ENCODE results near the gene PTPN21. TPM values are rescaled to one million over a fixed set of nuclear protein-coding genes. Genes with fewer than 3 reads are reported as not detected.
A peak's percentile ranks its signal among the peaks of the same experiment; 100 is the strongest.

The PTPN21 gene
- total RNA-seq, 2 donors from 2014 or later: 22.2 to 23.6 TPM

DNA sequence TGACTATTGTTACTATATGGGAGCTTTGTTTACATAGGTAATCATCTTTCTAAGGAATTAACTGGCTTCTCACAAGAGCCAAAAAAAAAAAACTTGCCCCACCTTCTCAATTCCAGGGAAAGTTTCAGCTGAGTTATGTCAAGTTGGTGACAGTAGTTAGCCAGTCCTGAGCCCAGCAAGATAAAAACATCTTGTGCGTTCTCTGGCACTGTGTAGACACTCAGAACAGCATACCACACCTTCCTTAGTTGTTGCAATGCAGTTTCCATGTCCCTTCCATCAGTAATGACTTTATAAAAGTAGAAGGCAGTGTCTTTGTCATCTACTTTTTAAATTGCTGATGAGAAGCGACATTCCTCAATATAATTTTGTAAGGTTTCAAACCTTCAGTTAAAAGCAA, 50.2 kb downstream of the PTPN21 start:
- DNase-seq: no peak
- TF ChIP-seq CTCF (IDR thresholded peaks at IDR 0.05): no peak
- Histone ChIP-seq H3K36me3 (peaks cover 3% of the 10 kb centered on the region), H3K27ac (peak overlapping the region; percentile 26), H3K9ac (ENCODE audit: low read depth in 2 of 2, low read length in 2 of 2) (no peak overlapping the region), H3K4me3 (no peak overlapping the region), H3K9me3 (no peaks in the 10 kb centered on the region), H3K4me1 (no peaks in the 10 kb centered on the region), H3K27me3 (no peaks in the 10 kb centered on the region)
- intact Hi-C loops (cut with DNase I): no loop called here

DNA sequence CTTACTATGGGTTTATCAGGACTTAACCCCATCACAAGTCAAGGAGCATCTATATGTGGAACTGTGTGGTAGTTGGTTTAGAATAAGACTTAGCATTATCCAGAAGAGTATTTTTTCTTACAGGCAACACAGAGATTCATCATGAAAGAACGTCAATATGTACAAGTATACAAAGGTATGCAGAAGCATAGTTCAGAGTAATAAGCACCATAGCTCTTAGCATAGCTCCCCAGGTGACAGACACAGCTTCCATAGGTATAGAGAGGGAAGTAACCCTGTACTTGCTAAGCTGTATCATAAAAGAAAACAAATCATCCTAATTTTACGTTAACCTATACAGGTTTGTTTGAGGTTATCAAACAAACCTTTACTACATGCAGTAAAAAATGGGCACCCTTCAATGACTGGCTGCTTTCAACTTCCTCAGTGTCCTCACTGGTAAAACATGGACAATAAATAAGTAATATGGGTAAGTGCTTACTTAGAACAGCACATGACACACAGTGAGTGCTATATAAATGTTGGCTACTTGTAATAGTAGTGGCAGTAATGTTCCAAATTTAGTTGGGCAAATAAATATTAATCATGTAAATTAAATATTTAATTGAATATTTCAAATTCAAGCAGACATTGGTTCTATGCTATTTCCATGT, 50.9 kb downstream of the PTPN21 start:
- DNase-seq: no peak
- H3K36me3 ChIP-seq: peaks cover 3% of the 10 kb centered on the region
- peak overlapping the region; percentile 26 for H3K27ac ChIP-seq
- no peaks in the 10 kb centered on the region for H3K4me1 ChIP-seq
- H3K9me3 ChIP-seq: no peaks in the 10 kb centered on the region
- no peak for TF ChIP-seq CTCF (IDR thresholded peaks at IDR 0.05)
- H3K4me3 ChIP-seq: no peak overlapping the region
- H3K27me3 ChIP-seq: no peaks in the 10 kb centered on the region
- intact Hi-C loops (cut with DNase I): no loop called here
- no peak overlapping the region for H3K9ac ChIP-seq (ENCODE audit: low read depth in 2 of 2, low read length in 2 of 2)

GRCh38 chr14:88502740-88503139, 52.1 kb downstream of the PTPN21 start:
- Histone ChIP-seq H3K9me3 (no peaks in the 10 kb centered on the region), H3K36me3 (peaks cover 3% of the 10 kb centered on the region), H3K4me1 (no peaks in the 10 kb centered on the region), H3K27me3 (no peaks in the 10 kb centered on the region), H3K4me3 (no peak overlapping the region), H3K9ac (ENCODE audit: low read depth in 2 of 2, low read length in 2 of 2) (no peak overlapping the region), H3K27ac (no peak overlapping the region)
- TF ChIP-seq CTCF (IDR thresholded peaks at IDR 0.05): no peak
- intact Hi-C loops (cut with DNase I): no loop called here
- DNase-seq: no peak

DNA sequence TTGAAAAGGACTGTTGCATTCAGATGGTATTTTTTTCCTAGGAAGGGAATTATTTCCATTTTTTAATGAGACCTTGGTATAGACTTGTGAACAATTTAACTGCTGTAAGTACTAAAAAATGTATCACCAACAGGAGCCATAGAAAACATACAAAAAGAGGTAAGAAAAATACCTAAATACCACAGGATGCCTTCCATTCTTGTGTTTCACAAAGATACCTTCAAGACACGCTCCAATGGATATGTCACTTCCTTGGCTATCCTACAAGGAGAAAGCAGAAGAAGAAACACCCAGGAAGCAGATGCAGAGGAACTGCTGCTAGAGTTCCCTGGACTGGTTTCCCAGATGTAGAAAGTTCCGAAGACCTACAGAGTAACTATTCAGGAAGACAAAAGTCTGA, 54.2 kb downstream of the PTPN21 start:
- Histone ChIP-seq H3K9ac (ENCODE audit: low read depth in 2 of 2, low read length in 2 of 2) (no peak overlapping the region), H3K27ac (no peak overlapping the region), H3K27me3 (no peaks in the 10 kb centered on the region), H3K4me1 (no peaks in the 10 kb centered on the region), H3K9me3 (no peaks in the 10 kb centered on the region), H3K36me3 (peaks cover 3% of the 10 kb centered on the region), H3K4me3 (no peak overlapping the region)
- no peak for DNase-seq
- intact Hi-C loops (cut with DNase I): no loop called here
- no peak for TF ChIP-seq CTCF (IDR thresholded peaks at IDR 0.05)

DNA sequence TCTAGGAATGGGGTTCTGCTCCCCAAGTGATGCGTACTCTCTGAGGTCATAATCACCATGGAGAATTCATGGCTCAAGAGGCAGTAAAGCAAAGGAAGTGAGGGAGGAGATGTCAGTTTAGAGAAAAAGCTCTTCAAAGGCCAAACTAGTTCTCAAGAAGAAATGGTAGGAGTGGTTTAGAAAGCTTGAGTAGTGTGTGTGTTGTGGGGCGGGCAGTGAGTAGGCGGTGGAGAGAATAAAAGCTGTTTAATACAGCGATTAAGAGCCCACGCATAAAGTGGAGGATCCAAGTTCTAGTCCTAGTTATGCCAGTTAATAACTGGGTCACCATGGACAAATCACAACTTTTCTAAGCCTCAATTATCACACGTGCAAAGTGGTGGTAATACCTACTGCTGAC, 55.6 kb downstream of the PTPN21 start:
- Histone ChIP-seq H3K36me3 (peaks cover 3% of the 10 kb centered on the region), H3K4me1 (no peaks in the 10 kb centered on the region), H3K27me3 (no peaks in the 10 kb centered on the region), H3K4me3 (no peak overlapping the region), H3K27ac (no peak overlapping the region), H3K9ac (ENCODE audit: low read depth in 2 of 2, low read length in 2 of 2) (no peak overlapping the region), H3K9me3 (no peaks in the 10 kb centered on the region)
- intact Hi-C loops (cut with DNase I): no loop called here
- no peak for TF ChIP-seq CTCF (IDR thresholded peaks at IDR 0.05)
- no peak for DNase-seq
